Neural cell (in vitro differentiated cells): ENCODE measurements around the gene CHST13. TPM values are rescaled to one million over a fixed set of nuclear protein-coding genes. Genes with fewer than 3 reads are reported as not detected.

Experiments used
- H2AFZ ChIP-seq: fragments of 200-600, 300-800 bp; sonication (generic), shearing (Covaris generic); 2 replicates; pipeline ENCODE4 v1.6.0; 2014; ENCODE audit warnings: low read depth, mild to moderate bottlenecking, antibody characterized with exemption, low read length, moderate library complexity
- H3F3A ChIP-seq: fragments of 200-600 bp; shearing (Covaris generic); 2 replicates; pipeline ENCODE4 v1.6.1; 2016; ENCODE audit warnings: mild to moderate bottlenecking, moderate library complexity, mixed read lengths, antibody characterized with exemption, low read length; ENCODE audit not compliant: insufficient read depth, poor library complexity, severe bottlenecking
- H3K27ac ChIP-seq: fragments of 200-600, 300-800 bp; sonication (generic), shearing (Covaris generic); 2 replicates; pipeline ENCODE4 v1.5.1; 2014; ENCODE audit warnings: mild to moderate bottlenecking, low read length, moderate library complexity
- H3K27me3 ChIP-seq: fragments of 300-800, 200-600 bp; sonication (generic), shearing (Covaris generic); 2 replicates; pipeline ENCODE4 v1.6.0; 2014; ENCODE audit warnings: mild to moderate bottlenecking, low read depth, low read length, moderate library complexity; ENCODE audit not compliant: insufficient read depth
- H3K36me3 ChIP-seq: fragments of 300-800, 200-600 bp; sonication (generic), shearing (Covaris generic); 2 replicates; pipeline ENCODE4 v1.5.1; 2014; ENCODE audit warnings: mild to moderate bottlenecking, antibody characterized with exemption, low read length, moderate library complexity; ENCODE audit not compliant: insufficient read depth
- H3K4me2 ChIP-seq: fragments of 300-800, 200-600 bp; sonication (generic), shearing (Covaris generic); 2 replicates; pipeline ENCODE4 v1.6.0; 2014; ENCODE audit warnings: mild to moderate bottlenecking, low read length
- H3K4me3 ChIP-seq: fragments of 300-800, 200-600 bp; sonication (generic), shearing (Covaris generic); 2 replicates; pipeline ENCODE4 v1.5.1; 2014; ENCODE audit warnings: mild to moderate bottlenecking, low read length, moderate library complexity
- H3K79me2 ChIP-seq: fragments of 200-600 bp; shearing (Covaris generic); replicated peaks from 2 replicates; pipeline ENCODE4 v1.6.0; 2014; ENCODE audit warnings: mild to moderate bottlenecking, low read length, moderate library complexity; ENCODE audit not compliant: insufficient read depth
- H3K9ac ChIP-seq: fragments of 300-800, 200-600 bp; sonication (generic), shearing (Covaris generic); 2 replicates; pipeline ENCODE4 v1.6.1; 2016; ENCODE audit warnings: mild to moderate bottlenecking, low read length, mixed read lengths
- H3K9me2 ChIP-seq: fragments of 200-600 bp; shearing (Covaris generic); 2 replicates; pipeline ENCODE4 v1.6.1; 2016; ENCODE audit warnings: mild to moderate bottlenecking, low read length, mixed read lengths; ENCODE audit not compliant: insufficient read depth
- H3K9me3 ChIP-seq: fragments of 200-600, 300-800 bp; sonication (generic), shearing (Covaris generic); 2 replicates; pipeline ENCODE4 v1.6.1; 2016; ENCODE audit warnings: mild to moderate bottlenecking, mixed run types, low read length, moderate library complexity, mixed read lengths
- H4K20me1 ChIP-seq: fragments of 200-600 bp; shearing (Covaris generic); 2 replicates; pipeline ENCODE4 v1.6.1; 2016; ENCODE audit warnings: mild to moderate bottlenecking, mixed run types; ENCODE audit not compliant: insufficient read depth
- EP300 ChIP-seq: fragments of 450-650 bp; conservative IDR thresholded peaks from 2 replicates; pipeline ENCODE4 v1.6.1; 2014; ENCODE audit warnings: antibody characterized with exemption, mild to moderate bottlenecking, moderate library complexity; ENCODE audit not compliant: poor library complexity, severe bottlenecking
- EZH2 ChIP-seq: fragments of 200-600, 300-800 bp; shearing (Covaris generic), sonication (generic); IDR thresholded peaks from 2 replicates; pipeline ENCODE4 v1.6.1; 2014; ENCODE audit warnings: antibody characterized with exemption, low read length, borderline replicate concordance, mild to moderate bottlenecking; ENCODE audit not compliant: insufficient read depth, poor library complexity, severe bottlenecking
- MXI1 ChIP-seq: fragments of 450-650 bp; conservative IDR thresholded peaks from 2 replicates; pipeline ENCODE4 v1.6.1; 2014; ENCODE audit warnings: antibody characterized with exemption, mild to moderate bottlenecking; ENCODE audit not compliant: poor library complexity, severe bottlenecking
- POLR2AphosphoS5 ChIP-seq: IDR thresholded peaks from 2 replicates; pipeline ENCODE4 v1.6.1; 2012
- RAD21 ChIP-seq: fragments of 450-650 bp; conservative IDR thresholded peaks from 2 replicates; pipeline ENCODE4 v1.6.1; 2014; ENCODE audit warnings: antibody characterized with exemption, mild to moderate bottlenecking, moderate library complexity
- SMC3 ChIP-seq: fragments of 450-650 bp; conservative IDR thresholded peaks from 2 replicates; pipeline ENCODE4 v1.6.1; 2014; ENCODE audit warnings: antibody characterized with exemption, mild to moderate bottlenecking, moderate library complexity; ENCODE audit not compliant: poor library complexity
- TAF1 ChIP-seq: IDR thresholded peaks from 2 replicates; pipeline ENCODE4 v1.6.1; 2012; ENCODE audit warnings: low read depth
- polyA plus RNA-seq: library from polyadenylated mRNA; depleted of rRNA; stranded (reverse); fragments of >200 nt; gene quantifications from 2 replicates; pipeline ENCODE4 v1.2.3, GENCODE V29; 2014
- TF ChIP-seq, protein P1 (sequence below): IDR thresholded peaks from 2 replicates; pipeline ENCODE4 v1.6.1; 2012; ENCODE audit warnings: borderline replicate concordance
- TF ChIP-seq, protein P2 (sequence below): fragments of 450-650 bp; IDR thresholded peaks from 2 replicates; pipeline ENCODE4 v1.5.1; 2014; ENCODE audit warnings: antibody characterized with exemption, mild to moderate bottlenecking, moderate library complexity; ENCODE audit not compliant: poor library complexity, severe bottlenecking

The CHST13 gene
- polyA plus RNA-seq, 1 donor from 2014 or later, result not detected

DNA sequence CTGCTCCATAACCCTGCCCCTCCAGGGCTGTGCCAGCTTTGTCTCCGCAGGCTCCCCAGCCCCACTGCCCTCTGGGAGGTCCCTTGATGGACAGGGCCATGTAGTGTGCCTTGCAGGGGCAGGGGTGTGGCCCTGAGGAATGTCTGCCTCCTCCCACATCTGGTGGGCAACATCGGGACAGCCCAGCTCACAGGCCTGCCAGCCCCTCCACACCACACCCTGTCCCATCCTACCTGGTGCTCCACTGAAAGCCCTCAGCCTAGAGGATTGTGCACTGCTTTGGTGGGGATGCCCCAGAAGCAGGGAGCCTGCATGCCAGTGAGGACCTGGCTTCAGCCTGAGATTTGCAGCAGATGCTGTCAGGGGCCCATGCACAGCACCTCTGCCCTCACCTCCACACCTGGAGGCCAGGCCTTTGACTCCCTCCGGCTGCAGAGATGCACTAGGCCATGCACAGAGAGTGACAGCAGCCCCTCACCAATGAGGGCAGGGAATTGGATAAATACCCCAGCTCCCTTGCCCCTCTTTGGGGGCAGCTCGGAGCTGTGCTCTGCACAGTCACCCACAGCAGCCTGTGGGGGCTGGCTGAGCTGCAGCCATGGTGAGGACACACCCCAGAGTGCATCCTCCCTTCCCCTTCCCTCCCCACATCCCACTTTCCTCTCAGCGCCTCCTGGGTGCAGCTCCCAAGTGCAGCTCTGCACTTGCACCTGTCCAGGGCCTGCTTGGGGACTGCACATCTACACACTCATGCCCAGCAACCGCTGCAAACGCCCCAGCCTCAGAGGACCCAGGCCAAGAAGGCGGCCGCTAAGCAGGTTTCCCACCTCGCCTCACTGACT, 32.1 kb downstream of the CHST13 start:
- no peak overlapping the region for H3K4me2 ChIP-seq
- H3F3A ChIP-seq, result no peaks in the 10 kb centered on the region
- H3K9ac ChIP-seq, result no peak overlapping the region
- no peaks in the 10 kb centered on the region for H3K36me3 ChIP-seq
- no peak for TF ChIP-seq EZH2
- TF ChIP-seq POLR2AphosphoS5, result no peak
- no peak for TF ChIP-seq RAD21
- no peak for TF ChIP-seq TAF1
- no peak for TF ChIP-seq EP300
- no peak for TF ChIP-seq MXI1
- TF ChIP-seq, protein P1, sequence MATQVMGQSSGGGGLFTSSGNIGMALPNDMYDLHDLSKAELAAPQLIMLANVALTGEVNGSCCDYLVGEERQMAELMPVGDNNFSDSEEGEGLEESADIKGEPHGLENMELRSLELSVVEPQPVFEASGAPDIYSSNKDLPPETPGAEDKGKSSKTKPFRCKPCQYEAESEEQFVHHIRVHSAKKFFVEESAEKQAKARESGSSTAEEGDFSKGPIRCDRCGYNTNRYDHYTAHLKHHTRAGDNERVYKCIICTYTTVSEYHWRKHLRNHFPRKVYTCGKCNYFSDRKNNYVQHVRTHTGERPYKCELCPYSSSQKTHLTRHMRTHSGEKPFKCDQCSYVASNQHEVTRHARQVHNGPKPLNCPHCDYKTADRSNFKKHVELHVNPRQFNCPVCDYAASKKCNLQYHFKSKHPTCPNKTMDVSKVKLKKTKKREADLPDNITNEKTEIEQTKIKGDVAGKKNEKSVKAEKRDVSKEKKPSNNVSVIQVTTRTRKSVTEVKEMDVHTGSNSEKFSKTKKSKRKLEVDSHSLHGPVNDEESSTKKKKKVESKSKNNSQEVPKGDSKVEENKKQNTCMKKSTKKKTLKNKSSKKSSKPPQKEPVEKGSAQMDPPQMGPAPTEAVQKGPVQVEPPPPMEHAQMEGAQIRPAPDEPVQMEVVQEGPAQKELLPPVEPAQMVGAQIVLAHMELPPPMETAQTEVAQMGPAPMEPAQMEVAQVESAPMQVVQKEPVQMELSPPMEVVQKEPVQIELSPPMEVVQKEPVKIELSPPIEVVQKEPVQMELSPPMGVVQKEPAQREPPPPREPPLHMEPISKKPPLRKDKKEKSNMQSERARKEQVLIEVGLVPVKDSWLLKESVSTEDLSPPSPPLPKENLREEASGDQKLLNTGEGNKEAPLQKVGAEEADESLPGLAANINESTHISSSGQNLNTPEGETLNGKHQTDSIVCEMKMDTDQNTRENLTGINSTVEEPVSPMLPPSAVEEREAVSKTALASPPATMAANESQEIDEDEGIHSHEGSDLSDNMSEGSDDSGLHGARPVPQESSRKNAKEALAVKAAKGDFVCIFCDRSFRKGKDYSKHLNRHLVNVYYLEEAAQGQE, result no peak
- TF ChIP-seq SMC3, result no peak
- TF ChIP-seq, protein P2, sequence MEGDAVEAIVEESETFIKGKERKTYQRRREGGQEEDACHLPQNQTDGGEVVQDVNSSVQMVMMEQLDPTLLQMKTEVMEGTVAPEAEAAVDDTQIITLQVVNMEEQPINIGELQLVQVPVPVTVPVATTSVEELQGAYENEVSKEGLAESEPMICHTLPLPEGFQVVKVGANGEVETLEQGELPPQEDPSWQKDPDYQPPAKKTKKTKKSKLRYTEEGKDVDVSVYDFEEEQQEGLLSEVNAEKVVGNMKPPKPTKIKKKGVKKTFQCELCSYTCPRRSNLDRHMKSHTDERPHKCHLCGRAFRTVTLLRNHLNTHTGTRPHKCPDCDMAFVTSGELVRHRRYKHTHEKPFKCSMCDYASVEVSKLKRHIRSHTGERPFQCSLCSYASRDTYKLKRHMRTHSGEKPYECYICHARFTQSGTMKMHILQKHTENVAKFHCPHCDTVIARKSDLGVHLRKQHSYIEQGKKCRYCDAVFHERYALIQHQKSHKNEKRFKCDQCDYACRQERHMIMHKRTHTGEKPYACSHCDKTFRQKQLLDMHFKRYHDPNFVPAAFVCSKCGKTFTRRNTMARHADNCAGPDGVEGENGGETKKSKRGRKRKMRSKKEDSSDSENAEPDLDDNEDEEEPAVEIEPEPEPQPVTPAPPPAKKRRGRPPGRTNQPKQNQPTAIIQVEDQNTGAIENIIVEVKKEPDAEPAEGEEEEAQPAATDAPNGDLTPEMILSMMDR, result no peak
- no peaks in the 10 kb centered on the region for H3K27me3 ChIP-seq
- no peaks in the 10 kb centered on the region for H3K9me2 ChIP-seq
- H4K20me1 ChIP-seq, result no peaks in the 10 kb centered on the region
- H3K27ac ChIP-seq, result no peak overlapping the region
- H3K4me3 ChIP-seq, result no peak overlapping the region
- H3K79me2 ChIP-seq, result no peaks in the 10 kb centered on the region
- no peaks in the 10 kb centered on the region for H3K9me3 ChIP-seq
- H2AFZ ChIP-seq, result no peak overlapping the region

DNA sequence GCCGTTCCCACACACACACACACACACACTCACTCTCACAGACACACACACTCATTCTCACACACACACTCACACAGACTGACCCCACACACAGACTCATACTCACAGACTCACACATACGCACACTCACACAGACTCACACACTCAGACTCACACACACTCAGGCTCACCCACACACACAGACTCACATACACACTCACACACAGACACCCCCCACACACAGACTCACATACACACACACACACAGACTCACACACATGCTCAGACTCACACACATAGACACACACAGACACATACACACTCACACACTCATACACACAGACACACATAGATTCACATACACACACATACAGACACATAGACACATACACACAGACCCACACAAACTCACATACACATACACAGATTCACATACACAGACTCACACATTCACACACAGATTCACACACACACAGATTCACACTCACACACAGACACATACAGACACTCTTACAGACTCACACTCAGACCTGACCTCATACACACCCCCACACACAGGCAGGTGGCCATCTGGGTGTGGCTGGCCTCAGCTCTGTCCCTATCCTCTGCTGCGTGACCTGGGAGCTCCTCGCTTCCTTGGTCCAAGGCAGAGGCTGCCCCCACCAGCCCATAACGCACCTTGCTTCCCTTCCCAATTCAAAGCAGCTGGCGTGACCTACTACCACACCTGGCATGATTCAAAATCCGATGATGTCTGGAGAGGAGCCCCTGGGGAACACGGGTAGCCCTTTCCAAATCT, 32.9 kb downstream of the CHST13 start:
- no peaks in the 10 kb centered on the region for H3K9me2 ChIP-seq
- no peaks in the 10 kb centered on the region for H4K20me1 ChIP-seq
- H3K79me2 ChIP-seq, result no peaks in the 10 kb centered on the region
- no peaks in the 10 kb centered on the region for H3F3A ChIP-seq
- TF ChIP-seq TAF1, result no peak
- no peak for TF ChIP-seq RAD21
- no peak for TF ChIP-seq SMC3
- no peak for TF ChIP-seq EZH2
- TF ChIP-seq, protein P2, result no peak
- no peak overlapping the region for H3K4me3 ChIP-seq
- no peak overlapping the region for H3K9ac ChIP-seq
- H3K27me3 ChIP-seq, result no peaks in the 10 kb centered on the region
- H2AFZ ChIP-seq, result no peak overlapping the region
- H3K27ac ChIP-seq, result no peak overlapping the region
- H3K36me3 ChIP-seq, result no peaks in the 10 kb centered on the region
- no peaks in the 10 kb centered on the region for H3K9me3 ChIP-seq
- H3K4me2 ChIP-seq, result no peak overlapping the region
